ENCODE measurements around the gene WNK3.

WNK3 gene

GRCh38 chrX:54166915-54167314 is 190.9 kb downstream of the WNK3 start:
- no peak for DNase-seq (ENCODE audit: low spot score)

GRCh38 chrX:54157561-54157960 is 200.3 kb downstream of the WNK3 start:
- no peak for DNase-seq (ENCODE audit: low spot score)

Measured in ecto neural progenitor cell (in vitro differentiated cells).